Sigmoid colon (tissue), 7 donors: ENCODE data around the gene FZR1. TPM values are rescaled to one million over a fixed set of nuclear protein-coding genes. Genes with fewer than 3 reads are reported as not detected.
A peak's percentile ranks its signal among the peaks of the same experiment; 100 is the strongest.

ENCODE experiments used
- DNase-seq: peaks from one replicate; pipeline ENCODE4 v3.0.0-alpha.2; 2019
- H3K27ac ChIP-seq, 4 donors: fragments of 200-600 bp; sonication (generic); one replicate each; pipeline ENCODE4 v1.5.1; 2016 to 2019; ENCODE audit warnings: mild to moderate bottlenecking in 1 of 4
- H3K27me3 ChIP-seq, 3 donors: fragments of 200-600 bp; sonication (generic); one replicate each; pipeline ENCODE4 v1.5.1; 2019; ENCODE audit warnings: mild to moderate bottlenecking in 1 of 3
- H3K36me3 ChIP-seq, 4 donors: fragments of 200-600 bp; sonication (generic); one replicate each; pipeline ENCODE4 v1.5.1; 2016 to 2019
- H3K4me1 ChIP-seq, 4 donors: fragments of 200-600 bp; sonication (generic); one replicate each; pipeline ENCODE4 v1.5.1; 2017 to 2019
- H3K4me3 ChIP-seq, 4 donors: fragments of 200-600 bp; sonication (generic); one replicate each; pipeline ENCODE4 v1.5.1; 2017 to 2019; ENCODE audit warnings: mild to moderate bottlenecking in 2 of 4, moderate library complexity in 1 of 4
- H3K9me3 ChIP-seq, 4 donors: fragments of 200-600 bp in 3 of 4; sonication (generic) in 3 of 4; one replicate each; pipeline versions ENCODE4 v1.5.1 to v1.6.1; 2013 to 2019
- EP300 ChIP-seq, 4 donors: sonication (generic); formaldehyde crosslinking; IDR thresholded peaks; one replicate each; pipeline ENCODE4 v1.6.1; 2017; ENCODE audit warnings: antibody characterized with exemption in 4 of 4
- POLR2A ChIP-seq, 2 donors: fragments of 450-650 bp; IDR thresholded peaks; one replicate each; pipeline ENCODE4 v1.6.1; 2016; ENCODE audit warnings: antibody characterized with exemption in 2 of 2, mild to moderate bottlenecking in 2 of 2, moderate library complexity in 2 of 2
- POLR2AphosphoS5 ChIP-seq, 4 donors: sonication (generic); formaldehyde crosslinking; IDR thresholded peaks; one replicate each; pipeline ENCODE4 v1.6.1; 2017; ENCODE audit warnings: antibody characterized with exemption in 4 of 4
- WGBS, 2 donors: extraction: QIAGEN DNeasy Blood & Tissue Kit; methylation state at CpG; one replicate each; pipeline ENCODE4 v1.1.7; 2013; 5-methylcytosine and 5-hydroxymethylcytosine counted together
- intact Hi-C: fragments of 100-400 bp; cut with DNase I; formaldehyde crosslinking; loops from one replicate; pipeline ENCODE4 v1.15.1; 2023
- polyA plus RNA-seq, 3 donors: library from polyadenylated mRNA; stranded (reverse); fragments of 200-250 nt; gene quantifications; one replicate each; pipeline ENCODE4 v1.2.3, GENCODE V29; 2013
- total RNA-seq, 4 donors: library from RNA; depleted of rRNA; stranded (reverse); fragments of >200 nt; gene quantifications; one replicate each; pipeline ENCODE4 v1.1.0, GENCODE V29; 2016
- TF ChIP-seq, protein P1 (sequence below), 4 experiments: fragments of 450-650 bp in 3 of 4; fragments of 200-600 bp in 1 of 4; IDR thresholded peaks; one replicate each; pipeline ENCODE4 v1.5.1; 2016 to 2019; ENCODE audit warnings: antibody characterized with exemption in 4 of 4, mild to moderate bottlenecking in 3 of 4, moderate library complexity in 2 of 4
- donor health status: healthy with polysubstance abuse.
- donor health status: Bipolar disorder and iron deficiency.
- donor health status: healthy.

The FZR1 gene
- total and polyA plus RNA-seq, 7 donors: 11.4 to 44.6 (median 18.1) TPM

GRCh38 chr19:3538965-3539755 lies 33.0 kb downstream of the FZR1 start, which contains the start of gene TEKTIP1:
TSS of gene TEKTIP1 (plus strand) at chr19:3539174. CDS start at chr19:3539178, 4 bp downstream.
- Histone ChIP-seq H3K4me1 (peaks cover 0 to 6% (median 2%) of the 10 kb centered on the region in 4 donors), H3K27ac (no peak within 1 kb of the TSS), H3K4me3 (no peak within 1 kb of the TSS), H3K9me3 (no peaks in the 10 kb centered on the region), H3K36me3 (peaks cover 0 to 37% (median 12%) of the 10 kb centered on the region in 4 donors), H3K27me3 (no peaks in the 10 kb centered on the region)
- TF ChIP-seq, protein P1, sequence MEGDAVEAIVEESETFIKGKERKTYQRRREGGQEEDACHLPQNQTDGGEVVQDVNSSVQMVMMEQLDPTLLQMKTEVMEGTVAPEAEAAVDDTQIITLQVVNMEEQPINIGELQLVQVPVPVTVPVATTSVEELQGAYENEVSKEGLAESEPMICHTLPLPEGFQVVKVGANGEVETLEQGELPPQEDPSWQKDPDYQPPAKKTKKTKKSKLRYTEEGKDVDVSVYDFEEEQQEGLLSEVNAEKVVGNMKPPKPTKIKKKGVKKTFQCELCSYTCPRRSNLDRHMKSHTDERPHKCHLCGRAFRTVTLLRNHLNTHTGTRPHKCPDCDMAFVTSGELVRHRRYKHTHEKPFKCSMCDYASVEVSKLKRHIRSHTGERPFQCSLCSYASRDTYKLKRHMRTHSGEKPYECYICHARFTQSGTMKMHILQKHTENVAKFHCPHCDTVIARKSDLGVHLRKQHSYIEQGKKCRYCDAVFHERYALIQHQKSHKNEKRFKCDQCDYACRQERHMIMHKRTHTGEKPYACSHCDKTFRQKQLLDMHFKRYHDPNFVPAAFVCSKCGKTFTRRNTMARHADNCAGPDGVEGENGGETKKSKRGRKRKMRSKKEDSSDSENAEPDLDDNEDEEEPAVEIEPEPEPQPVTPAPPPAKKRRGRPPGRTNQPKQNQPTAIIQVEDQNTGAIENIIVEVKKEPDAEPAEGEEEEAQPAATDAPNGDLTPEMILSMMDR (IDR thresholded peaks at IDR 0.05): no peak
- no peak for TF ChIP-seq EP300 (IDR thresholded peaks at IDR 0.05)
- TF ChIP-seq POLR2A (IDR thresholded peaks at IDR 0.05): no peak
- TF ChIP-seq POLR2AphosphoS5 (IDR thresholded peaks at IDR 0.05): no peak
- 70 to 72% methylated on average over 28 of the region's 28 CpGs for WGBS, 2 donors
- intact Hi-C loops: no loop called here
- DNase-seq: no peak

DNA sequence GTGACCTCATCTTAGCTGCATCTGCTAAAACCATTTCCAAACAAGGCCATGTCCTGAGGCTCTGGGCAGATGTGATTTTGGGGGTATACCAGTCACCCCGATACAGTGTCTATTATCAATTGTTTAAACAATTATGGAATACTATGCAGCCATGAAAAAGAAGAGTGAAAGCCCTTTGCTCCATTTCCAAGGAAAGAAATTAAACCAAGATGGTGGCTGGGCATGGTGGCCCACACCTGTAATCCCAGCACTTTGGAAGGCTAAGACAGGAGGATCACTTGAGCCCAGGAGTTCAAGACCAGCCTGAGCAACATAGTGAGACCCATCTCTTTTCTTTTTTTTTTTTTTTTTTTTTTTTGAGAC lies 33.6 kb downstream of the FZR1 start:
- H3K27me3 ChIP-seq: no peaks in the 10 kb centered on the region
- DNase-seq: no peak
- WGBS, 2 donors: 94 to 98% methylated on average over 1 of the region's 1 CpG
- no peak overlapping the region for H3K4me3 ChIP-seq
- H3K27ac ChIP-seq: no peak overlapping the region
- peaks cover 0 to 6% (median 2%) of the 10 kb centered on the region in 4 donors for H3K4me1 ChIP-seq
- H3K36me3 ChIP-seq: peaks cover 0 to 31% (median 10%) of the 10 kb centered on the region in 4 donors
- intact Hi-C loops: no loop called here
- TF ChIP-seq, protein P1 (IDR thresholded peaks at IDR 0.05): no peak
- TF ChIP-seq EP300 (IDR thresholded peaks at IDR 0.05) (no peak), POLR2A (IDR thresholded peaks at IDR 0.05) (no peak), POLR2AphosphoS5 (IDR thresholded peaks at IDR 0.05) (no peak)
- H3K9me3 ChIP-seq: no peaks in the 10 kb centered on the region

GRCh38 chr19:3543150-3544057 lies 37.3 kb downstream of the FZR1 start:
- H3K4me3 ChIP-seq: no peak overlapping the region
- intact Hi-C loops: no loop called here
- no peaks in the 10 kb centered on the region for H3K9me3 ChIP-seq
- peaks cover 0 to 6% (median 0%) of the 10 kb centered on the region in 4 donors for H3K4me1 ChIP-seq
- H3K36me3 ChIP-seq: peaks cover 0 to 22% (median 0%) of the 10 kb centered on the region in 4 donors
- H3K27ac ChIP-seq: no peak overlapping the region
- H3K27me3 ChIP-seq: no peaks in the 10 kb centered on the region
- no peak for TF ChIP-seq EP300 (IDR thresholded peaks at IDR 0.05)
- TF ChIP-seq POLR2AphosphoS5 (IDR thresholded peaks at IDR 0.05): no peak
- no peak for TF ChIP-seq POLR2A (IDR thresholded peaks at IDR 0.05)
- TF ChIP-seq, protein P1 (IDR thresholded peaks at IDR 0.05): no peak
- peak; percentile 67 for DNase-seq
- 79 to 90% methylated on average over 47 of the region's 47 CpGs for WGBS, 2 donors

DNA sequence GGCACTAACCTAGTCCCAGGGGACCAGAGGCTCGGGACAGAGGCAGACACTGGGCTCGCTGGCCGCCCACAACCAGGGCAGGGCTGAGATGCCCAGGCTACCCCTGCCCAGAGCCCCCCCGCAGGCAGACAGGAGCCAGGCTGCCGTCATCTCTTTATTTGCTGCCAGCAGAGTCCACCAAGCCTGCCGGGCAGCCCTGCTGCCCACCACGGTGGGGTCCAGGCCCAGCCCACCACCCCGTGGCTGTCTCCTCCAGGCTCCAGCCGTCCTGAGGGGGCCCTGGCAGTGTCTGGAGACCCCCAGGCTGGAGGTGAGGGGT lies 37.9 kb downstream of the FZR1 start:
- Histone ChIP-seq H3K27me3 (no peaks in the 10 kb centered on the region), H3K36me3 (peaks cover 0 to 22% (median 0%) of the 10 kb centered on the region in 4 donors), H3K4me3 (no peak overlapping the region), H3K4me1 (peaks cover 0 to 2% (median 0%) of the 10 kb centered on the region in 4 donors), H3K27ac (no peak overlapping the region), H3K9me3 (no peaks in the 10 kb centered on the region)
- DNase-seq: no peak
- 87 to 88% methylated on average over 9 of the region's 9 CpGs for WGBS, 2 donors
- intact Hi-C loops: no loop called here
- TF ChIP-seq POLR2A (IDR thresholded peaks at IDR 0.05) (no peak), EP300 (IDR thresholded peaks at IDR 0.05) (no peak), POLR2AphosphoS5 (IDR thresholded peaks at IDR 0.05) (no peak)
- TF ChIP-seq, protein P1 (IDR thresholded peaks at IDR 0.05): no peak
